OCI-LY3 (cell line): ENCODE data around the gene ARSI.

Experiments
- CTCF ChIP-seq: fragments of 200-600, 300-600 bp; sonication (generic); IDR thresholded peaks from 2 replicates; pipeline ENCODE4 v1.5.1; 2014; ENCODE audit warnings: antibody characterized with exemption, low read length, low read depth
- EZH2phosphoT487 ChIP-seq: fragments of 200-600 bp; shearing (Covaris generic); IDR thresholded peaks from 2 replicates; pipeline ENCODE4 v1.6.1; 2018; ENCODE audit warnings: antibody characterized with exemption, mixed run types, low read depth

- no peak for TF ChIP-seq CTCF
- no peak for TF ChIP-seq EZH2phosphoT487
Observed at GRCh38 chr5:150329038-150329437, 26.3 kb upstream of the ARSI start.
